Caco-2 (cell line): ENCODE measurements around the gene OR4D9. TPM values are rescaled to one million over a fixed set of nuclear protein-coding genes. Genes with fewer than 3 reads are reported as not detected.
"Not testable (repeated sequence)": the region's sequence is repeated elsewhere in the genome, so short reads cannot be mapped to it uniquely, and the experiment has no call there.

Experiments used
- BruUV-seq: library from RNA; stranded (reverse); fragments of 400-500 nt; replicated peaks from 2 replicates; lab custom pipeline; 2021; lab: Mats Ljungman, UMichigan
- CTCF ChIA-PET: fragments of 300-600 bp; sonication (Branson Sonifier 250); formaldehyde crosslinking; loops from one replicate; lab custom pipeline; 2022; ENCODE audit warnings: antibody characterized with exemption; lab: Charles Lee
- POLR2A ChIA-PET: fragments of 300-600 bp; sonication (Branson Sonifier 250); formaldehyde crosslinking; loops from one replicate; lab custom pipeline; 2022; ENCODE audit warnings: antibody characterized with exemption; lab: Charles Lee
- DNase-seq, 2 experiments: peaks; one replicate each; pipeline versions ENCODE4 v3.0.0 to v3.0.0-alpha.2; 2020 to 2022
- H3K27me3 ChIP-seq: replicated peaks from 2 replicates; pipeline ENCODE4 v1.6.0; 2011; ENCODE audit warnings: low read length; ENCODE audit not compliant: control insufficient read depth, insufficient read depth
- H3K36me3 ChIP-seq: 2 replicates; pipeline ENCODE4 v1.5.1; 2011; ENCODE audit warnings: low read length; ENCODE audit not compliant: control insufficient read depth, insufficient read depth
- H3K4me1 ChIP-seq: fragments of 250-450 bp; sonication (Bioruptor Pico); 2 replicates; pipeline ENCODE4 v1.5.1; 2020; ENCODE audit warnings: mild to moderate bottlenecking
- H3K4me3 ChIP-seq: 2 replicates; pipeline ENCODE4 v1.5.1; 2011; ENCODE audit warnings: low read depth, mild to moderate bottlenecking, control low read depth, low read length
- H3K9me3 ChIP-seq: fragments of 250-450 bp; sonication (Bioruptor Pico); 2 replicates; pipeline ENCODE4 v1.5.1; 2020; ENCODE audit warnings: mild to moderate bottlenecking, moderate library complexity
- H3K27ac Mint-ChIP-seq: one replicate; pipeline ENCODE4 v1.8.0; 2022; ENCODE audit warnings: mixed read lengths; ENCODE audit not compliant: unreplicated experiment
- H3K27me3 Mint-ChIP-seq: one replicate; pipeline ENCODE4 v1.8.0; 2022; ENCODE audit warnings: mixed read lengths; ENCODE audit not compliant: insufficient read depth, unreplicated experiment
- H3K36me3 Mint-ChIP-seq: one replicate; pipeline ENCODE4 v1.8.0; 2022; ENCODE audit warnings: mild to moderate bottlenecking, mixed read lengths; ENCODE audit not compliant: insufficient read depth, unreplicated experiment
- H3K4me1 Mint-ChIP-seq: one replicate; pipeline ENCODE4 v1.8.0; 2022; ENCODE audit warnings: low read depth, mixed read lengths; ENCODE audit not compliant: unreplicated experiment
- H3K4me3 Mint-ChIP-seq: one replicate; pipeline ENCODE4 v1.8.0; 2022; ENCODE audit warnings: mild to moderate bottlenecking, moderate library complexity, mixed read lengths; ENCODE audit not compliant: unreplicated experiment
- H3K9me3 Mint-ChIP-seq: one replicate; pipeline ENCODE4 v1.8.0; 2022; ENCODE audit warnings: mixed read lengths; ENCODE audit not compliant: unreplicated experiment
- intact Hi-C: fragments of 100-400 bp; cut with micrococcal nuclease; formaldehyde crosslinking; loops from one replicate; pipeline ENCODE4 v1.10.0; 2022; ENCODE audit not compliant: unreplicated experiment
- total RNA-seq: library from RNA; stranded (reverse); gene quantifications from 2 replicates; pipeline ENCODE4 v1.2.3, GENCODE V29; 2022
- TF ChIP-seq, protein P1 (sequence below), 2 experiments: fragments of 200-600 bp in 1 of 2; IDR thresholded peaks; 1 replicate in 1 of 2; 2 replicates in 1 of 2; pipeline versions ENCODE4 v1.5.1 to v1.8.0; 2011 to 2022; ENCODE audit warnings: antibody characterized with exemption in 1 of 2, control low read depth in 1 of 2, inconsistent platforms in 1 of 2, low read depth in 1 of 2, low read length in 1 of 2, mild to moderate bottlenecking in 1 of 2, moderate library complexity in 1 of 2; ENCODE audit not compliant: insufficient read depth in 1 of 2, severe bottlenecking in 1 of 2, unreplicated experiment in 1 of 2

The OR4D9 gene
- total RNA-seq, 1 experiment from 2014 or later, result not detected

DNA sequence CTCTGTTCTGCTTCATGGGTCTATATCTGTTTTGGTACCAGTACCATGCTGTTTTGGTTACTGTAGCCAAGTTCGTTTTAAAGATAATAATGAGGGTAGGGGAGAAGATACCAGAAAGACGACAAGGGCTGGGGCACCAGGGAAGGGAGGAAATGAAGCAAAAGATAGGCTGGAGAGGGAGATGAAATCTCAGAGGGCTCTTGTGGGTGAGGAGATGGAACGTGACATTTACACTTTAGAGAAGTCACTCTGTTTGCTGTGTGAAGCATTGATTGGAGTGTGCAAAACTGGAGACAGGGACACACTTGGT is 33.5 kb downstream of the OR4D9 start:
- H3K27ac Mint-ChIP-seq, result no peak overlapping the region

DNA sequence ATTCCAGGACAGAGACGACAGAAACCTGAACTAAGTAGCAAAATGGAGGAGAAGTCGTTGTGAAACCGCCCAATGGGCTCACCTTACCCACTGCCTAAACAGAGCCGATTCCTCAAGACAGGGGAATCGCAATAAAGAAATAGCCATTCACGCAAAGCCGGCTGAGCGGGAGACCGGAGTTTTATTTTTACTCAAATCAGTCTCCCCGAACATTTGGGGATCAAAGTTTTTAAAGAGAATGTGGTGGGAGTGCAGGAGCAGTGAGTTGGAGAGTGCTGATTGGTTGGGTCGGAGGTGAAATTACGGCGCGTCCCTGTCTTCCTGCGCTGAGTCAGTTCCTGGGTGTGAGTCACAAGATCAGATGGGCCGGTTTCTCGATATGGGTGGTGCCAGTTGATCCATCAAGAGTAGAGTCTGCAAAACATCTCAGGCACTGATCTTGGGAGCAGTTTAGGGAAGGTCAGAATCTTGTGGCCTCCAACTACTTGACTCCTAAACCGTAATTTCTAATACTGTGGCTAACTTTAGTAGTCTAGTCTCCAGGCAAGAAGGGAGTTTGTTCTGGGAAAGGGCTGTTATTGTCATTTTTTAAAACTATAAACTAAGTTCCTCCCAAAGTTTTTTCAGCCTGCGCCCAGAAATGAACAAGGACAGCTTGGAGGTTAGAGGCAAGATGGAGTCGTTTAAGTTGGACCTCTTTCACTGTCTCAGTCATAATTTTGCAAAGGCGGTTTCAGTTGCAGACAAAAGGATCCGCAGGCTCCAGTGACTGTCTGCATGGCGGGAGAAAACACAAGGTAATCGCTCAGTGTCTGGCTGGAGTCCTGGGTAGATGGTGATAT is 34.1 kb downstream of the OR4D9 start:
- intact Hi-C loops, result no loop called here
- Mint-ChIP-seq H3K4me3 (no peak overlapping the region), H3K4me1 (peaks cover 17% of the 10 kb centered on the region), H3K27me3 (peaks cover under 1% of the 10 kb centered on the region), H3K9me3 (no peaks in the 10 kb centered on the region), H3K36me3 (peaks cover 3% of the 10 kb centered on the region), H3K27ac (no peak overlapping the region)
- no peaks in the 10 kb centered on the region for H3K9me3 ChIP-seq
- H3K27me3 ChIP-seq, result no peaks in the 10 kb centered on the region
- no peak for DNase-seq
- H3K4me1 ChIP-seq, result peaks cover 27% of the 10 kb centered on the region
- TF ChIP-seq, protein P1, sequence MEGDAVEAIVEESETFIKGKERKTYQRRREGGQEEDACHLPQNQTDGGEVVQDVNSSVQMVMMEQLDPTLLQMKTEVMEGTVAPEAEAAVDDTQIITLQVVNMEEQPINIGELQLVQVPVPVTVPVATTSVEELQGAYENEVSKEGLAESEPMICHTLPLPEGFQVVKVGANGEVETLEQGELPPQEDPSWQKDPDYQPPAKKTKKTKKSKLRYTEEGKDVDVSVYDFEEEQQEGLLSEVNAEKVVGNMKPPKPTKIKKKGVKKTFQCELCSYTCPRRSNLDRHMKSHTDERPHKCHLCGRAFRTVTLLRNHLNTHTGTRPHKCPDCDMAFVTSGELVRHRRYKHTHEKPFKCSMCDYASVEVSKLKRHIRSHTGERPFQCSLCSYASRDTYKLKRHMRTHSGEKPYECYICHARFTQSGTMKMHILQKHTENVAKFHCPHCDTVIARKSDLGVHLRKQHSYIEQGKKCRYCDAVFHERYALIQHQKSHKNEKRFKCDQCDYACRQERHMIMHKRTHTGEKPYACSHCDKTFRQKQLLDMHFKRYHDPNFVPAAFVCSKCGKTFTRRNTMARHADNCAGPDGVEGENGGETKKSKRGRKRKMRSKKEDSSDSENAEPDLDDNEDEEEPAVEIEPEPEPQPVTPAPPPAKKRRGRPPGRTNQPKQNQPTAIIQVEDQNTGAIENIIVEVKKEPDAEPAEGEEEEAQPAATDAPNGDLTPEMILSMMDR (IDR thresholded peaks at IDR 0.05; ENCODE audit: insufficient read depth in 1 of 2, low read depth in 1 of 2, low read length in 1 of 2, severe bottlenecking in 1 of 2, unreplicated experiment in 1 of 2), result no peak
- ChIA-PET CTCF (no interaction called here), POLR2A (no interaction called here)
- no peak overlapping the region for H3K4me3 ChIP-seq
- no peaks in the 10 kb centered on the region for H3K36me3 ChIP-seq
- BruUV-seq, result no TSS peak

More for the DNA sequence above, 33.5 kb downstream of the OR4D9 start:
- TF ChIP-seq, protein P1 (IDR thresholded peaks at IDR 0.05; ENCODE audit: insufficient read depth in 1 of 2, low read depth in 1 of 2, low read length in 1 of 2, severe bottlenecking in 1 of 2, unreplicated experiment in 1 of 2), result no peak
- Mint-ChIP-seq H3K27me3 (no peaks in the 10 kb centered on the region), H3K4me1 (peaks cover 15% of the 10 kb centered on the region), H3K9me3 (no peaks in the 10 kb centered on the region), H3K4me3 (no peak overlapping the region), H3K36me3 (no peaks in the 10 kb centered on the region)
- Histone ChIP-seq H3K9me3 (no peaks in the 10 kb centered on the region), H3K36me3 (no peaks in the 10 kb centered on the region), H3K4me3 (no peak overlapping the region), H3K27me3 (no peaks in the 10 kb centered on the region), H3K4me1 (peaks cover 27% of the 10 kb centered on the region)
- intact Hi-C loops, result no loop called here
- no TSS peak for BruUV-seq
- CTCF ChIA-PET, result no interaction called here
- no peak for DNase-seq
- POLR2A ChIA-PET, result no interaction called here

DNA sequence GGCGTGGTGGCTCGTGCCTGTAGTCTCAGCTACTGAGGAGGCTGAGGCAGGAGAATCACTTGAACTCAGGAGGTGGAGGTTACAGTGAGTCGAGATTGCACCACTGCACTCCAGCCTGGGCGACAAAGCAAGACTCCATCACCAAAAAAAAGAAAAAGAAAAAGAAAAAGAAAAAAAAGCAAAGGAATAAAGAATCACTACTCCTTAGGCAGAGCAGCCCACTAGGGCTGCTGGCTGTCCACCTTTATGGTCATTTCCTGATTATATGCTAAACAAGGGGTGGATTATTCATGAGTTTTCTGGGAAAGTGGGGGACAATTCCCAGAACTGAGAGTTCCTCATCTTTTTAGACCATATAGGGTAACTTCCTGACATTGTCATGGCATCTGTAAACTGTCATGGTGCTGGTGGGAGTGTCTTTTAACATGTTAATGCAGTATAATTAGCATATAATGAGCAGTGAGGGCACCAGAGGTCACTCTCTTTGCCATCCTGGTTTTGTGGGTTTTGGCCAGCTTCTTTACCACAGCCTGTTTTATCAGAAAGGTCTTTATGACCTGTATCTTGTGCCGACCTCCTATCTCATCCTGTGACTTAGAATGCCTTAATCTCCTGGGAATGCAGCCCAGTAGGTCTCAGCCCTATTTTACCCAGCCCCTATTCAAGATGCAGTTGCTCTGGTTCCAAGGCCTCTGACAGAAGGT is 36.4 kb downstream of the OR4D9 start:
- peaks cover 21% of the 10 kb centered on the region for H3K36me3 Mint-ChIP-seq
- H3K27me3 ChIP-seq, BruUV-seq, H3K9me3 ChIP-seq, H3K9me3 Mint-ChIP-seq, H3K27me3 Mint-ChIP-seq, H3K4me3 ChIP-seq, H3K36me3 ChIP-seq, POLR2A ChIA-PET: not testable (repeated sequence)
- peaks cover 27% of the 10 kb centered on the region for H3K4me1 ChIP-seq
- peak overlapping the region; percentile 83 for H3K27ac Mint-ChIP-seq
- peaks cover 32% of the 10 kb centered on the region for H3K4me1 Mint-ChIP-seq
- intact Hi-C loops, result loop anchor here (1.0 kb wide), 1 partner anchor 10 kb away; no protein-coding TSS in a partner anchor
- H3K4me3 Mint-ChIP-seq, result peak overlapping the region; percentile 80
- DNase-seq, result peak; percentile 69 to 71
- CTCF ChIA-PET, result interaction anchor here (0.6 to 2.4 kb wide), 2 partner anchors 11 to 25 kb away, joined by 7 to 11 read pairs; no protein-coding TSS in a partner anchor
